NAMALWA (cell line): Measurements from ENCODE around the gene SLC66A2.
"Not testable (repeated sequence)": the region's sequence is repeated elsewhere in the genome, so short reads cannot be mapped to it uniquely, and the experiment has no call there.

Experiments used
- DNase-seq: peaks from one replicate; pipeline ENCODE4 v3.0.0-alpha.2; 2015; ENCODE audit warnings: low spot score

Gene SLC66A2

GRCh38 chr18:79864955-79865354 lies 86.5 kb downstream of the SLC66A2 start:
- not testable (repeated sequence) for DNase-seq

GRCh38 chr18:79864006-79864725 lies 87.3 kb downstream of the SLC66A2 start:
- no peak for DNase-seq

DNA sequence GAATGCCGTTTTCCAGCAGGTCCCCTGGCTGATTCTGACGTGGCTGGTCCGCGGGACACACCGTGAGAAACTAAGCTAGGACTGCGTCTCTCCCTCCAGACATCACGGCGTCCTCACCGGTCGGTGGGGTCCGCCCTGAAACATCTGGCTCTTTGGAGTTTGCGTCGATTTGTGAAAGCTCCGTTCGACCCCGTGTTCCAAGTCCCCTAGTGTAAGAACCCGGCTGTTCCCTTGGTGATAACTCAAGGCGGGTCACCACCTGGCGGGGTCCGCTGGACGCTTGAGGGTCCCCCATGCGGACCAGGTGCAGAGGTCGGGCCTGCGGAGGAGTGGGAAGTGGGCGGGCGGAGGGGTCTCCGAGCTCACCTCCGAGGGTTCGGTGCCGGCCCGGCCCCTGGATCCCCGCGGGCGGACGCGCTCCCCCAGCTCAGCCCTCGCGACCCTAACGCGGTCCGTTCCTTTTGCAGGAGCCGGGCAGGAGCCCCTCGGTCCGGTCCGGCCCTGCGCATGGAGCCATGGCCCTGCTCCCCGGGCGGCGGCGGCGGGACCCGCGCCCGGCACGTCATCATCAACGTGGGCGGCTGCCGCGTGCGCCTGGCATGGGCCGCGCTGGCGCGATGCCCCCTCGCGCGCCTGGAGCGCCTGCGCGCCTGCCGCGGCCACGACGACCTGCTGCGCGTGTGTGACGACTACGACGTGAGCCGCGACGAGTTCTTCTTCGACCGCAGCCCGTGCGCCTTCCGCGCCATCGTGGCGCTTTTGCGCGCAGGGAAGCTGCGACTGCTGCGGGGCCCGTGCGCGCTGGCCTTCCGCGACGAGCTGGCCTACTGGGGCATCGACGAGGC lies 88.1 kb downstream of the SLC66A2 start:
- no peak for DNase-seq

- DNase-seq = no peak
These were observed 88.9 kb downstream of the SLC66A2 start for GRCh38 chr18:79862562-79862961.

DNA sequence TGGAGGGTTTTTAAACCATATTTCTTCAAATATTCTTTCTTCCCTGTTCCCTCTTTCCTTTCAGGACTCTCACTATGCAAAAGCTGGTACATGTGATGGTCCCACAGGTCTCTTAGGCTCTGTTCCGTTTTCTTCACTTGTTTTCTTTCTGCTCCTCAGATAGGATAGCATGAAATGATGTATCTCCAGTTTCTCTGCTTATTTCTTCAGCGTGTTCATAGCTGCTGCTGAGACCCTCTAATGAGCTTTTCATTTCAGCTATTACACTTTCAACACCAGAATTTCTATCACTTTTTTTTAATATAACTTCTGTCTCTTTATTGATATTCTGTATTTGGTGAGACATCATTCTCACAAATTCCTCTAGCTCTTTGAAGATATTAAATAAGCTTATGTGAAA lies 89.8 kb downstream of the SLC66A2 start:
- DNase-seq = no peak

DNA sequence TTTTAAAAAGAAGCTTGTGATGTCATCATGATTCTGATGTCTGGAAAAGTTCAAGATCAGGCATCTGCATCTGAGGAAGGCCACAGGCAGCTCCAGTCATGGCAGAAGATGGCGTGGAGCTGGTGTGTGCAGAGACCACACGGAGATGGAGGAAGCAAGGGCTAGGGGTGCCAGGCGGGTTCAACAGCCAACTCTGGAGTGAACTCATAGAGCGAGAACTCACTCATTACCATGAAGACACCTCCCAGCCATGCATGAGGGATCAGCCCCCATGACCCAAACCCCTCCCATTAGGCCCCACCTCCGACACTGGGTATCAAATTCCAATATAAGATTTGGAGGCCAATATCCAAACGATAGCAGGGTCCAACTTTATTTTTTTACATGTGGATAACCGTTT lies 92.1 kb downstream of the SLC66A2 start:
- DNase-seq = no peak

DNA sequence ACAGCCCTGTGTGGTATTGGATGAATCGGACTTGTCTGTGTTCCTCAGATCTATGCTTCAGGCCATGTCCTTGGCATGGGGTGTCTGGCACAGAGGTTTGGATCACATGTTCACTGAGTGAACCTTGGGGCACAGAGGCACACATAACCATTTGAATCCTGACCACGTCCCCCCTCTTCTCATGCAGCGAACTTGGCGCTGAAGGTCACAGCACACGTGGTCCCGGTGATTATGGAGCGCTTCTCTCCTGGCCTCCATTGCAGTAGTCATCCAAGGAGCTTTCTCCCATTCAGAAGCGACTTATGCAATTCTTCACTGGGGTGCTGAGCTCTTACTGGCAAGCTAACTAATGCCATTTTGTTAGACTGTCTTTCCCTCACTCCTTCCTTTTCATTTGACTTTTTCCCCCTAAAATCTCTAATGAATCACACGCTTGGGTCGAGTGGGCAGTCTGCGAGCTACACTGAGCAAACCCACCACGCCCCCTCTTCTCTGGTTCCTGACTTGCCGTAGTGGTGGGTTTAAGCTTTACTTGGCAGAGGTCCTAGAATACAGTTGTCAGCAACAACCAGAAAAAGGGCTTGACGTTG lies 94.3 kb downstream of the SLC66A2 start:
- no peak for DNase-seq

- peak; percentile 73 for DNase-seq
These were observed 95.1 kb downstream of the SLC66A2 start for GRCh38 chr18:79856119-79857007.

- DNase-seq = peak; percentile 53
These were observed 96.1 kb downstream of the SLC66A2 start for GRCh38 chr18:79855147-79855933.

GRCh38 chr18:79853993-79854364 lies 97.5 kb downstream of the SLC66A2 start:
- DNase-seq = no peak

DNA sequence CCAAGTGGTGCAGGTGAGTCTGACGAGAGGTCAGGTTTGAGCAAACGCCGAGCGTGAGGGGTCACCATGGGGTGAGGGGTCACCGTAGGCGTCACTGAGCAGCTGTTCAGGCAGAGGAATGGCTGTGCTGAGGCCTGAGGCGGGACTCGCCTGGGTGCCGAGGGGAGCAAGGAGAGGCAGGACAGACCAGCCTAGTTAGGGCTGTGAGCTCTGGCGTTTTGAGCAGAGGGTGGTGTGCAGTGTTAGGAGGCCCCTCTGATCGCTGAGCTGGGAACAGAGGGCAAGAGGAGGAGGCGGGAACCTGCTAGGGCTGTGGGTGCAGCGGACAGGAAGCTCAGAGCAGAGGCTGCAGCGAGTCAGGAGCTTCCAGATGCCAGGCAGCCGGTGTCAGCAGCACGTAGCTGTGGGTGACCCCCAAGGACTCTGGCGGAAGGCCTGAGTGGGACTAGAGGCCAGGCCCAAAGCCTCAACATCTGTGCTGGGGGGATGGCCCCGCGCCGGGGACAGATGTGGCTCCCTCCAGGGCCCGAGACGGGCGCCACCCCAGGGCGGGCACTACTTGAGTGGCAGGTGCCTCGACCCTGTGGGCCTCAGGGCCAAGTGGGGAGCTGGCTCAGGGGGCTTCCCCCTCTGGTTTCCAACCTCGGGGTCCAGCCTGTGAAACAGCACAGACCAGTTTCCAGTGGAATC lies 98.0 kb downstream of the SLC66A2 start:
- no peak for DNase-seq

DNA sequence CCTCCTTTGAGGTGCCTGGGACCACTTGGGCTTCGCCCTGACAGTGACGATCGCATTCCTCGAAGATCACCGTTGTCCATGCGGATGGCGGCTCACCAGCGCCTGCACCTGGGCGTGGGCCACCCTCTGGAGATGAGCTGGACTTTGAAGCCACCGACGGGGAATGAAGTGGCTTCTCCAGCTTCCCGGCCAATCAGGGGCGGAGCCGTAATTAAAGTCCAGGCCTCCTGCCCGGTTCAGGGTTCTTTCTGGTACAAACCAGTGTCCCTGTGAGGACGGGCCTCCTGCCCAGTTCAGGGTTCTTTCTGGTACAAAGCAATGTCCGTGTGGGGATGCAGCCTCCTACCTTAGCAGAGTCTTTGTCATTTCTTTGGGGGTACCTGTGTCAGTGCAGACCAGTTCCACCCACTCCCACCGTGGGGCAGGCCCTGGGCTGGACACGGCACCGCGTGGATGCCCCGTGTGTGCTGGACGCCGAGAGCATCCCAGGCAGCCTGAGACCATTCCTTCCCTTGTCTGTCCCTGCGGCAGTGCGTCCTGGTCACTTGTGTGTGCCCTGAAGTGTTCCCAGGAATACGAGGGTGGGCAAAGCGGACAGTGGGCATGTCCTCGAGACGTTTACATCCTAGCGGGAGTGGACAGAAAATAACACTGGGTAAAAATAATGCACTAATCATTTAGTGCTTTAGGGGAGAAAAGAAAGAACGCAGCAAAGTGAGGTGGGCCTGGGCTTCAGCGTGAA lies 98.7 kb downstream of the SLC66A2 start:
- no peak for DNase-seq
